ENCODE results near the gene FGF22.
"Not testable (repeated sequence)": the region's sequence is repeated elsewhere in the genome, so short reads cannot be mapped to it uniquely, and the experiment has no call there.

FGF22 gene

GRCh38 chr19:613732-614567, 25.7 kb upstream of the FGF22 start:
- Mint-ChIP-seq H3K4me3 (no peak overlapping the region), H3K27me3 (peaks cover 3% of the 10 kb centered on the region), H3K9me3 (no peaks in the 10 kb centered on the region), H3K4me1 (ENCODE audit: low read depth) (peaks cover 35% of the 10 kb centered on the region), H3K36me3 (ENCODE audit: low read depth) (peaks cover 38% of the 10 kb centered on the region), H3K27ac (no peak overlapping the region)
- DNase-seq: no peak

GRCh38 chr19:615619-616018, 24.1 kb upstream of the FGF22 start:
- H3K9me3 Mint-ChIP-seq: no peaks in the 10 kb centered on the region
- peaks cover 3% of the 10 kb centered on the region for H3K27me3 Mint-ChIP-seq
- DNase-seq: no peak
- peaks cover 27% of the 10 kb centered on the region for H3K4me1 Mint-ChIP-seq (ENCODE audit: low read depth)
- no peak overlapping the region for H3K4me3 Mint-ChIP-seq
- peaks cover 50% of the 10 kb centered on the region for H3K36me3 Mint-ChIP-seq (ENCODE audit: low read depth)
- H3K27ac Mint-ChIP-seq: no peak overlapping the region

- peaks cover 21% of the 10 kb centered on the region for H3K4me1 Mint-ChIP-seq (ENCODE audit: low read depth)
- H3K4me3 Mint-ChIP-seq: no peak overlapping the region
- no peak for DNase-seq
- no peak overlapping the region for H3K27ac Mint-ChIP-seq
- H3K9me3 Mint-ChIP-seq: no peaks in the 10 kb centered on the region
- H3K27me3 Mint-ChIP-seq: peaks cover 3% of the 10 kb centered on the region
- H3K36me3 Mint-ChIP-seq (ENCODE audit: low read depth): peaks cover 50% of the 10 kb centered on the region
Measured at GRCh38 chr19:616062-616700, 23.5 kb upstream of the FGF22 start.

- H3K4me1 Mint-ChIP-seq (ENCODE audit: low read depth): peaks cover 14% of the 10 kb centered on the region
- no peak for DNase-seq
- peaks cover 55% of the 10 kb centered on the region for H3K36me3 Mint-ChIP-seq (ENCODE audit: low read depth)
- peaks cover 3% of the 10 kb centered on the region for H3K27me3 Mint-ChIP-seq
- H3K9me3 Mint-ChIP-seq: no peaks in the 10 kb centered on the region
- no peak overlapping the region for H3K4me3 Mint-ChIP-seq
- no peak overlapping the region for H3K27ac Mint-ChIP-seq
Measured at GRCh38 chr19:616747-617526, 22.7 kb upstream of the FGF22 start.

DNA sequence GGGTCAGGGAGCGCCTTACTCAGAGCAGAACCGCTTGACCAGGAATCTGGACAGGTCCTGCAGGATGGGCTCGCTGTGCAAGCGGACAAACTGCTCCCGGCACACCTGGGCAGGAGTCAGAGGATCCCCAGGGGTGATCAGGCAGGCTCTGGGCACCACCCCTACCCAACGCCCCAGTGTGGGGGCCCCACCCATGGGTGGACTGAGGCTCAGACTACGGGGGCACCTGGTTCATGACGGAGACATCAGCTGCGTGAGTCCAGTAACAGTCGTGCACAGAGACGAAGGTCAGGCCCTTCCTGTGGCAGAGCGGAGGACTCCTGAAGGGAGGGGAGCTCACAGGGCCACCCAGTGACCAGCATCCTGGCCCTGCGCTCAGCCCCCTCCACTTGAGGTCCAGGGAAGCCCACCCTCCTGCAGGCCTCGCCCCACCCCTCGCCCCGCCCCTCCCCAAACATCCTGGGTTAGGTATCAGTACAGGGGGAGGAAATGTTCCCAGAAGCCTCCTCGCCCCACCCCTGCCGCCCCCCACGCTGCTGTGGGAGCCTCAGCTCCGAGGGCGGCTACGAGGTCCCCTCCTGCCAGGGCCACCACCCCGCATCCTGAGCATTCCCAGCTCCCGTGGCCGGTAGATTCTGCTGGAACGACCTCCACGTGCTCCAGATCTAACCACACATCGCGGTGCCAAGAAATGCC, 22.0 kb upstream of the FGF22 start:
- Mint-ChIP-seq H3K36me3 (ENCODE audit: low read depth) (peaks cover 55% of the 10 kb centered on the region), H3K27ac (no peak overlapping the region), H3K27me3 (peaks cover 3% of the 10 kb centered on the region), H3K9me3 (no peaks in the 10 kb centered on the region), H3K4me3 (no peak overlapping the region), H3K4me1 (ENCODE audit: low read depth) (peaks cover 9% of the 10 kb centered on the region)
- DNase-seq: no peak

DNA sequence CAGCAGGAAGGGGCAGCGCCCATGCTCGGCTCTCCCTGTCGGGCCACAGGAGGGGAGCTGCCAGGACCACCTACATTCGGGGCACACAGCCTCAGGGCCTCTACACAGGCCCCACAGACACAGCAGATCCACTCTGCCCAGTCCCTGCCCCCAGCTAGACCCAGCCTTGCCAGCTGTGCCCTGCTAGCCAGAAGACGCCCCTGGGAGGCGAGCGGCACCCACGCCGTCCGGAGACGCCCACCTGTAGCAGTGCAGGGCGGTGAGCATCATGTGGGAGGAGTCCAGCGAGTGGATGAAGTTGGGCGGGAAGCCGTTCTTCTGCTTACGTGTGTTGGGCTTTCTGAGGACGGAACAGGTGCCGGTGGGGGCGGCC, 21.4 kb upstream of the FGF22 start:
- peaks cover 53% of the 10 kb centered on the region for H3K36me3 Mint-ChIP-seq (ENCODE audit: low read depth)
- H3K9me3 Mint-ChIP-seq: no peaks in the 10 kb centered on the region
- peaks cover 3% of the 10 kb centered on the region for H3K4me1 Mint-ChIP-seq (ENCODE audit: low read depth)
- H3K27ac Mint-ChIP-seq: no peak overlapping the region
- H3K4me3 Mint-ChIP-seq: no peak overlapping the region
- peaks cover 3% of the 10 kb centered on the region for H3K27me3 Mint-ChIP-seq
- DNase-seq: no peak

DNA sequence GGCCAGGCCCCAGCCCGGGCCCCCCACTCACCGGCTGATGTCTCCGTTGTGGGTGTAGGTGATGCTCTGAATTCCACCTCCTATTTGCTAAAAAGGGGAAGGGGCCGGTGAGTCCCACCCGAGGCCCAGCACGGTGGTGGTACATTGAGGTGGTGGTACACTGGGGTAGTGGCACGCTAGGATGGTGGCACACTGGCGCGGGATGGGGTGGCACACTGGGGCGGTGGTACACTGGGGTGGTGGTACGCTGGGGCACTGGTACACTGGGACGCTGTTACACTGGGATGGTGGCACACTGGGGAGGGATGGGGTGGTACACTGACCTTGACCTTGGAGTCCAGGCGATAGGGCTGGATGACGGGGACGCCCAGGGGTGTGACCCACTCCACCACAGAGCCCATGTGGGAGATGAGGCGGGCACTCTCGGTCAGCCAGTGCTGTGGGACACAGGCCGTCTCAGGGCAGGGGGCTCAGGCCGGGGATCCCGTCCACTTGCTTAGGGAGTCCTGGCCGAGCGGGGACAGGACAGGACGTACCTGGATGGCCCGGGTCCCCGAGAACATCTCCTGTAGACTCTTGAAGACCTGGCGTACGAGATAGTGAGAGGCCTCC, 20.9 kb upstream of the FGF22 start:
- Mint-ChIP-seq H3K4me1 (ENCODE audit: low read depth) (peaks cover 3% of the 10 kb centered on the region), H3K4me3 (no peak overlapping the region), H3K27ac (no peak overlapping the region), H3K36me3 (ENCODE audit: low read depth) (peaks cover 58% of the 10 kb centered on the region), H3K9me3 (no peaks in the 10 kb centered on the region), H3K27me3 (peaks cover 3% of the 10 kb centered on the region)
- no peak for DNase-seq

GRCh38 chr19:619286-620002, 20.2 kb upstream of the FGF22 start:
- DNase-seq: no peak
- Mint-ChIP-seq H3K9me3 (no peaks in the 10 kb centered on the region), H3K36me3 (ENCODE audit: low read depth) (peaks cover 61% of the 10 kb centered on the region), H3K4me3 (no peak overlapping the region), H3K27ac (no peak overlapping the region), H3K4me1 (ENCODE audit: low read depth) (peaks cover 3% of the 10 kb centered on the region), H3K27me3 (peaks cover 3% of the 10 kb centered on the region)

DNA sequence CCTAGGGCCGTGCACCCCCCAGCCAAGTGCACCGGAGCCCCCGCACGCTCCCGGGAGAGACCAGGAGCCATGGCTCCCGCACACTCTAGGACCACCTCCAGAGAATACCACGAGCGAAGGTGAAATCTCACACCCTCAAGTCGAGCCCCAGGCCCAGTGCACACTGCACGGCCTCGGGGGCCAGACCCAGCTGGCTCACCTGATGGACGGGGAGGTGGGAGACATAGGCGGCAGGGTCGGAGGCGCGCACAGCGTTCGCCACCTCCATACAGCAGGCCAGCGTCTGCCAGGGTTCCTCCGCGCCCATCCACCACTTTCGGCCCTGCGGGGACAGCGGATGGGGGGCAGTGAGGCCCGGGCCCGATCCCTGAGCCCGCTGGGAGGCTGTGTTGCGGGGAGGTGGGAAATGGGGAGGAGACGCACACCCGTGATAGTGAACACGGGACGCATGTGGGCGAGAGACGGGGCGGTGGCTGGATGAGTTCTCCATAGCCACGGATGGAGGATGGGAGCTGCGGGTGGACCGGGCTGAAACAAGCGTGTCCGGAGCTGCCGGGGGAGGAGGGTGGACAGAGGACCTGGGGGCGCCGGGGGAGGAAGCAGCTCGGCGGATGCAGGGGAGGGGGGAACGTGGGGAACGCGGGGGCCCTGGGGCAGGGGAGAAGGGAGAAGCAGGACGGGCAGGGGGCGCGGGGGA, 19.4 kb upstream of the FGF22 start:
- Mint-ChIP-seq H3K27me3 (peaks cover 3% of the 10 kb centered on the region), H3K36me3 (ENCODE audit: low read depth) (peaks cover 64% of the 10 kb centered on the region), H3K4me1 (ENCODE audit: low read depth) (peaks cover 3% of the 10 kb centered on the region), H3K4me3 (no peak overlapping the region), H3K9me3 (no peaks in the 10 kb centered on the region), H3K27ac (no peak overlapping the region)
- DNase-seq: no peak

GRCh38 chr19:621191-621590, 18.5 kb upstream of the FGF22 start:
- not testable (repeated sequence) for H3K4me1 Mint-ChIP-seq (ENCODE audit: low read depth); H3K27ac Mint-ChIP-seq; H3K9me3 Mint-ChIP-seq; DNase-seq; H3K27me3 Mint-ChIP-seq; H3K4me3 Mint-ChIP-seq
- peaks cover 66% of the 10 kb centered on the region for H3K36me3 Mint-ChIP-seq (ENCODE audit: low read depth)

DNA sequence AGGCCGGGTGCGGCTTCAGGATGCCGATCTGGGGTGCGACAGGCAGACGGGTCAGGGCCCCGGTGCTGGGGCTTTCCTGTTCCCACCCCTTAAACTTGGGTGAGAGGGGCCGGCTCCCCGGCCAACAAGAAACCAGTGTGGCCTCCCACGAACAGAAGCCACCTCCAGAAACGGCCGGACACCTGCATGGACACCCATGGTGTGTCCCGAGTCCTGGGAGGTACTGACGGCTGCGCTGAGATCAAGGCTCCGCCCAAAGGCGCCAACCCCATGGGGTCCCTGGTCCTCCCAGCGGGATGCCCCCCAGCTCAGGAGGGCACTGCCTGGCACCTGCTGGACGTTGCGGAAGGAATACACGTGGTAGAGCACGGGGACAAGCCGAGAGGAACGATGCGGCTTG, 17.9 kb upstream of the FGF22 start:
- no peaks in the 10 kb centered on the region for H3K27me3 Mint-ChIP-seq
- DNase-seq: no peak

GRCh38 chr19:622666-623065, 17.0 kb upstream of the FGF22 start:
- no peaks in the 10 kb centered on the region for H3K9me3 Mint-ChIP-seq
- H3K27me3 Mint-ChIP-seq: no peaks in the 10 kb centered on the region
- peaks cover 2% of the 10 kb centered on the region for H3K4me1 Mint-ChIP-seq (ENCODE audit: low read depth)
- no peak overlapping the region for H3K4me3 Mint-ChIP-seq
- H3K36me3 Mint-ChIP-seq (ENCODE audit: low read depth): peaks cover 71% of the 10 kb centered on the region
- DNase-seq: no peak
- no peak overlapping the region for H3K27ac Mint-ChIP-seq

More for the DNA sequence above, 17.9 kb upstream of the FGF22 start:
- no peak overlapping the region for H3K27ac Mint-ChIP-seq
- H3K4me3 Mint-ChIP-seq: no peak overlapping the region
- H3K9me3 Mint-ChIP-seq: no peaks in the 10 kb centered on the region
- H3K4me1 Mint-ChIP-seq (ENCODE audit: low read depth): peaks cover under 1% of the 10 kb centered on the region
- peaks cover 71% of the 10 kb centered on the region for H3K36me3 Mint-ChIP-seq (ENCODE audit: low read depth)
